ENCODE measurements around the gene HPD. TPM values are rescaled to one million over a fixed set of nuclear protein-coding genes. Genes with fewer than 3 reads are reported as not detected.
"Not testable (repeated sequence)": the region's sequence is repeated elsewhere in the genome, so short reads cannot be mapped to it uniquely, and the experiment has no call there.

The HPD gene
- total and polyA plus RNA-seq, 9 donors: 1.2 to 7.2 (median 4.0) TPM

DNA sequence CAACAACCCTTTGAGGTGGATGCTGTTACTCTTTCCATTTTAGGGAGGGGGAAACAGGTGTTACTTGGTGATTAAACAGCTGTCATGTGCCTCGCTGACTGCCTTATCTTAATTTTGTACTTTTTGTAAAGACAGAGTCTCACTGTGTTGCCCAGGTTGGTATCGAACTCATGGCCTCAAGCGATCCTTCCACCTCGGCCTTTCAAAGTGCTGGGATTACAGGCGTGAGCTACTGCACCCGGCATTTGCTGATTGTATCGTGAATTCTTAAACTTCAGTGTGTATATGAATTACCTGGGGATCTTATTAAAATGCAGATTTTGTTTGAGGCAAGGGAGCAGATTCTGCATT, 30.6 kb upstream of the HPD start:
- no peak overlapping the region for H3K27ac ChIP-seq
- no peaks in the 10 kb centered on the region for H3K27me3 ChIP-seq
- H3K4me1 ChIP-seq (ENCODE audit: insufficient read depth): peaks cover 10% of the 10 kb centered on the region
- intact Hi-C loops (cut with DNase I): loop anchor here (2.0 to 10.0 kb wide), 3 partner anchors 92 to 194 kb away; no protein-coding TSS in a partner anchor
- H3K4me3 ChIP-seq: peak overlapping the region; percentile 96
- DNase-seq: no peak
- TF ChIP-seq POLR2A (IDR thresholded peaks at IDR 0.05): no peak
- TF ChIP-seq EP300 (IDR thresholded peaks at IDR 0.05): no peak
- TF ChIP-seq, protein P1, sequence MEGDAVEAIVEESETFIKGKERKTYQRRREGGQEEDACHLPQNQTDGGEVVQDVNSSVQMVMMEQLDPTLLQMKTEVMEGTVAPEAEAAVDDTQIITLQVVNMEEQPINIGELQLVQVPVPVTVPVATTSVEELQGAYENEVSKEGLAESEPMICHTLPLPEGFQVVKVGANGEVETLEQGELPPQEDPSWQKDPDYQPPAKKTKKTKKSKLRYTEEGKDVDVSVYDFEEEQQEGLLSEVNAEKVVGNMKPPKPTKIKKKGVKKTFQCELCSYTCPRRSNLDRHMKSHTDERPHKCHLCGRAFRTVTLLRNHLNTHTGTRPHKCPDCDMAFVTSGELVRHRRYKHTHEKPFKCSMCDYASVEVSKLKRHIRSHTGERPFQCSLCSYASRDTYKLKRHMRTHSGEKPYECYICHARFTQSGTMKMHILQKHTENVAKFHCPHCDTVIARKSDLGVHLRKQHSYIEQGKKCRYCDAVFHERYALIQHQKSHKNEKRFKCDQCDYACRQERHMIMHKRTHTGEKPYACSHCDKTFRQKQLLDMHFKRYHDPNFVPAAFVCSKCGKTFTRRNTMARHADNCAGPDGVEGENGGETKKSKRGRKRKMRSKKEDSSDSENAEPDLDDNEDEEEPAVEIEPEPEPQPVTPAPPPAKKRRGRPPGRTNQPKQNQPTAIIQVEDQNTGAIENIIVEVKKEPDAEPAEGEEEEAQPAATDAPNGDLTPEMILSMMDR (IDR thresholded peaks at IDR 0.05): no peak
- no peaks in the 10 kb centered on the region for H3K36me3 ChIP-seq
- 0 to 1% (median 0%) methylated on average over 7 of the region's 7 CpGs for WGBS, 3 donors
- H3K9me3 ChIP-seq: no peaks in the 10 kb centered on the region

- no peaks in the 10 kb centered on the region for H3K9me3 ChIP-seq
- H3K27ac ChIP-seq: peak within 1 kb of the TSS; percentile 85 to 86
- intact Hi-C loops (cut with DNase I): loop anchor here (2.0 to 10.0 kb wide), 3 partner anchors 91 to 194 kb away; no protein-coding TSS in a partner anchor
- TF ChIP-seq, protein P1 (IDR thresholded peaks at IDR 0.05): peak; percentile 44 to 70 (median 62)
- TF ChIP-seq POLR2A (IDR thresholded peaks at IDR 0.05) (no peak), EP300 (IDR thresholded peaks at IDR 0.05) (peak; percentile 26)
- H3K36me3 ChIP-seq: no peaks in the 10 kb centered on the region
- peak within 1 kb of the TSS; percentile 96 for H3K4me3 ChIP-seq
- H3K27me3 ChIP-seq: no peaks in the 10 kb centered on the region
- peaks cover 10% of the 10 kb centered on the region for H3K4me1 ChIP-seq (ENCODE audit: insufficient read depth)
- peak; percentile 97 to 99 (median 98) for DNase-seq
- WGBS, 3 donors: 0 to 1% (median 0%) methylated on average over 51 to 67 of the region's 67 CpGs
Observed at GRCh38 chr12:121888478-121889273, 30.0 kb upstream of the HPD start, which contains the start of gene PSMD9. PSMD9 (plus strand) TSS chr12:121888790; CDS start chr12:121888857, 67 bp downstream.

DNA sequence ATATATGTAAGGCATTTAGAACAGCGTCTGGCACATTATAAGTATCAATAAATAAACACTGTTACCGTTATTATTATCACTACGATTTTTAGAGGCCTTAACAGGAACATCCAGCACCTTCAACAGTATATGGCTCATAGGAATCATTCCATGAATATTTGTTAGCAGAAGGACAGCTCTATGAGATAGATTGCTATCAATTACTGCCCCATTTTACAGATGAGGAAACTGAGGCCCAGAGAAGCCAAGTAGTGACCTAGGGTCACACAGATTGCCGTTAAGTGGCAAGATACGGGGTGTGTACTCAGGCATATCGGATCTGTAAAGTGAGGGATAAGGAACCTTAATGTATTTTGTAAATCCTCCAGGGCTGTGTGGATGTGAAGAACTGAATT, 29.4 kb upstream of the HPD start:
- Histone ChIP-seq H3K9me3 (no peaks in the 10 kb centered on the region), H3K27me3 (no peaks in the 10 kb centered on the region), H3K4me1 (ENCODE audit: insufficient read depth) (peaks cover 10% of the 10 kb centered on the region), H3K4me3 (peak overlapping the region; percentile 96), H3K36me3 (no peaks in the 10 kb centered on the region), H3K27ac (peak overlapping the region in 1 of 2 donors; percentile 86)
- DNase-seq: no peak
- intact Hi-C loops (cut with DNase I): loop anchor here (2.0 to 10.0 kb wide), 3 partner anchors 91 to 193 kb away; no protein-coding TSS in a partner anchor
- 37 to 47% (median 44%) methylated on average over 6 of the region's 6 CpGs for WGBS, 3 donors
- TF ChIP-seq, protein P1 (IDR thresholded peaks at IDR 0.05): no peak
- TF ChIP-seq EP300 (IDR thresholded peaks at IDR 0.05) (no peak), POLR2A (IDR thresholded peaks at IDR 0.05) (no peak)

DNA sequence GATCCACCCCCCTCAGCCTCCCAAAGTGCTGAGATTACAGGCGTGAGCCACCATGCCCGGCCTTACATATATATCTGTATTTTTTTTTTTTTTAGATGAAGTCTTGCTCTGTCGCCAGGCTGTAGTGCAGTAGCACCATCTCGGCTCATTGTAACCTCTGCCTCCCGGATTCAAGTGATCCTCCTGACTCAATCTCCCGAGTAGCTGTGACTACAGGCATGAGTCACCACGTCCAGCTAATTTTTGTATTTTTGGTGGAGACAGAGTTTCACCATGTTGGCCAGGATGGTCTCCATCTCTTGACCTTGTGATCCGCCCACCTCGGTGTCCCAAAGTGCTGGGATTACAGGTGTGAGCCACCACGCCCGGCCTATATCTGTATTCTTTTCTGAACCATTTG, 26.5 kb upstream of the HPD start:
- H3K27me3 ChIP-seq; H3K4me3 ChIP-seq; H3K36me3 ChIP-seq; H3K27ac ChIP-seq; DNase-seq; H3K9me3 ChIP-seq; H3K4me1 ChIP-seq (ENCODE audit: insufficient read depth): not testable (repeated sequence)
- whole genome bisulfite sequencing, 3 donors: 77 to 82% (median 77%) methylated on average over 11 of the region's 11 CpGs
- intact Hi-C loops (cut with DNase I): loop anchor here in 2 of 4 donors (5.0 to 10.0 kb wide), 2 partner anchors 88 to 190 kb away; no protein-coding TSS in a partner anchor

DNA sequence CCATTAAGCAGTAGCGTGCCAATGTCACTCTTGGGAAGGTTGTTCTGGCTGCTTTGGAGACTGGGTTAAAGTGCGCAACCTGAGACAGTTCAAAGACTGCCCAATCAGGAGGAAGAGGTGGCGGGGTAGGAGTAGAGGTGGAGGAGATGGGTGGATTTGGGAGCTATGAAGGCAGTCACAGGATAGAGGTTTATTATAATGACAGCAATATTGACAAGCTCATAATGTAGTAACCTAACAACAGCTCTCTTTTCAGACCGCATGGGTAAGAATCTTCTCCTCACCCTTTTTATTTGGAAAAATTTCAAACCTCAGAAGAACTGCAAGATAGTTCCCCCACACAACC, 24.6 kb upstream of the HPD start:
- no peak for DNase-seq
- intact Hi-C loops (cut with DNase I): loop anchor here in 1 of 4 donors (10.0 kb wide), 1 partner anchor 188 kb away; no protein-coding TSS in a partner anchor
- H3K27ac ChIP-seq: no peak overlapping the region
- peaks cover 1% of the 10 kb centered on the region for H3K4me1 ChIP-seq (ENCODE audit: insufficient read depth)
- H3K9me3 ChIP-seq: no peaks in the 10 kb centered on the region
- no peak overlapping the region for H3K4me3 ChIP-seq
- H3K27me3 ChIP-seq: no peaks in the 10 kb centered on the region
- TF ChIP-seq EP300 (IDR thresholded peaks at IDR 0.05) (no peak), POLR2A (IDR thresholded peaks at IDR 0.05) (no peak)
- TF ChIP-seq, protein P1 (IDR thresholded peaks at IDR 0.05): no peak
- WGBS, 3 donors: 61 to 72% (median 67%) methylated on average over 4 of the region's 4 CpGs
- H3K36me3 ChIP-seq: no peaks in the 10 kb centered on the region

- WGBS, 3 donors: 91 to 93% (median 93%) methylated on average over 8 of the region's 8 CpGs
- H3K4me1 ChIP-seq (ENCODE audit: insufficient read depth); H3K4me3 ChIP-seq; H3K27ac ChIP-seq; DNase-seq; H3K36me3 ChIP-seq; H3K9me3 ChIP-seq; H3K27me3 ChIP-seq: not testable (repeated sequence)
- intact Hi-C loops (cut with DNase I): loop anchor here in 1 of 4 donors (10.0 kb wide), 1 partner anchor 51 kb away; no protein-coding TSS in a partner anchor
Observed at GRCh38 chr12:121876080-121876447, 17.4 kb upstream of the HPD start.
